Lower lobe of right lung (tissue), 2 donors: ENCODE results near the gene PTPMT1. TPM values are rescaled to one million over a fixed set of nuclear protein-coding genes. Genes with fewer than 3 reads are reported as not detected.

Source experiments
- ATAC-seq, 2 donors: fragments of 200-7000 bp; cut with Tn5 transposase; one replicate each; pipeline ENCODE4 v1.9.1; 2020 to 2022; ENCODE audit warnings: mild to moderate bottlenecking in 2 of 2, moderate library complexity in 2 of 2
- DNase-seq: peaks from one replicate; pipeline ENCODE4 v3.0.0-alpha.2; 2020
- H3K27ac ChIP-seq: fragments of 200-600 bp; one replicate; pipeline ENCODE4 v1.8.0; 2022
- H3K27me3 ChIP-seq: fragments of 200-600 bp; one replicate; pipeline ENCODE4 v1.8.0; 2022; ENCODE audit warnings: low read depth
- H3K36me3 ChIP-seq: fragments of 200-600 bp; one replicate; pipeline ENCODE4 v1.8.0; 2022; ENCODE audit warnings: mild to moderate bottlenecking
- H3K4me1 ChIP-seq: fragments of 200-600 bp; one replicate; pipeline ENCODE4 v1.8.0; 2022
- H3K4me3 ChIP-seq: fragments of 200-600 bp; one replicate; pipeline ENCODE4 v1.8.0; 2022; ENCODE audit warnings: mild to moderate bottlenecking
- H3K9me3 ChIP-seq: fragments of 200-600 bp; one replicate; pipeline ENCODE4 v1.8.0; 2022
- intact Hi-C: fragments of 100-400 bp; cut with DNase I; formaldehyde crosslinking; loops from one replicate; pipeline ENCODE4 v1.11.0; 2022
- total RNA-seq: library from RNA; stranded (reverse); fragmentation: NEBNext Ultra II Directional; extraction: Animal tissue kit (Norgen Biotek cat#: 25700); gene quantifications from one replicate; pipeline ENCODE4 v1.2.1, GENCODE V29; 2021
- TF ChIP-seq, protein P1 (sequence below): fragments of 200-600 bp; IDR thresholded peaks from one replicate; pipeline ENCODE4 v1.8.0; 2022; ENCODE audit warnings: antibody characterized with exemption, mild to moderate bottlenecking
- donor health status: DM: no; HTN: yes; CAD: no; lungs with severe emphysema.

Gene PTPMT1
- total RNA-seq, 1 donor from 2014 or later, result 78.1 TPM

GRCh38 chr11:47577460-47578041, 12.2 kb downstream of the PTPMT1 start:
- Histone ChIP-seq H3K27ac (no peak overlapping the region), H3K27me3 (no peaks in the 10 kb centered on the region), H3K36me3 (peaks cover 74% of the 10 kb centered on the region), H3K9me3 (no peaks in the 10 kb centered on the region), H3K4me1 (peaks cover 34% of the 10 kb centered on the region), H3K4me3 (peak overlapping the region; percentile 86)
- TF ChIP-seq, protein P1, sequence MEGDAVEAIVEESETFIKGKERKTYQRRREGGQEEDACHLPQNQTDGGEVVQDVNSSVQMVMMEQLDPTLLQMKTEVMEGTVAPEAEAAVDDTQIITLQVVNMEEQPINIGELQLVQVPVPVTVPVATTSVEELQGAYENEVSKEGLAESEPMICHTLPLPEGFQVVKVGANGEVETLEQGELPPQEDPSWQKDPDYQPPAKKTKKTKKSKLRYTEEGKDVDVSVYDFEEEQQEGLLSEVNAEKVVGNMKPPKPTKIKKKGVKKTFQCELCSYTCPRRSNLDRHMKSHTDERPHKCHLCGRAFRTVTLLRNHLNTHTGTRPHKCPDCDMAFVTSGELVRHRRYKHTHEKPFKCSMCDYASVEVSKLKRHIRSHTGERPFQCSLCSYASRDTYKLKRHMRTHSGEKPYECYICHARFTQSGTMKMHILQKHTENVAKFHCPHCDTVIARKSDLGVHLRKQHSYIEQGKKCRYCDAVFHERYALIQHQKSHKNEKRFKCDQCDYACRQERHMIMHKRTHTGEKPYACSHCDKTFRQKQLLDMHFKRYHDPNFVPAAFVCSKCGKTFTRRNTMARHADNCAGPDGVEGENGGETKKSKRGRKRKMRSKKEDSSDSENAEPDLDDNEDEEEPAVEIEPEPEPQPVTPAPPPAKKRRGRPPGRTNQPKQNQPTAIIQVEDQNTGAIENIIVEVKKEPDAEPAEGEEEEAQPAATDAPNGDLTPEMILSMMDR, result no peak
- DNase-seq (peak; percentile 20), ATAC-seq (no peak)
- intact Hi-C loops, result no loop called here

- DNase-seq, result peak; percentile 91
- Histone ChIP-seq H3K9me3 (no peaks in the 10 kb centered on the region), H3K27ac (peak within 1 kb of the TSS; percentile 84), H3K4me1 (peaks cover 31% of the 10 kb centered on the region), H3K4me3 (peak within 1 kb of the TSS; percentile 86), H3K27me3 (no peaks in the 10 kb centered on the region), H3K36me3 (peaks cover 74% of the 10 kb centered on the region)
- peak; percentile 97 for ATAC-seq
- TF ChIP-seq, protein P1, result no peak
- intact Hi-C loops, result no loop called here
Observed at GRCh38 chr11:47578524-47579494, 13.4 kb downstream of the PTPMT1 start, which contains the start of the genes KBTBD4 and NDUFS3. Gene KBTBD4 (minus strand): TSS chr11:47578970. CDS start chr11:47578951, 19 bp downstream. Gene NDUFS3 (plus strand): TSS chr11:47579074. CDS start chr11:47579092, 18 bp downstream.

DNA sequence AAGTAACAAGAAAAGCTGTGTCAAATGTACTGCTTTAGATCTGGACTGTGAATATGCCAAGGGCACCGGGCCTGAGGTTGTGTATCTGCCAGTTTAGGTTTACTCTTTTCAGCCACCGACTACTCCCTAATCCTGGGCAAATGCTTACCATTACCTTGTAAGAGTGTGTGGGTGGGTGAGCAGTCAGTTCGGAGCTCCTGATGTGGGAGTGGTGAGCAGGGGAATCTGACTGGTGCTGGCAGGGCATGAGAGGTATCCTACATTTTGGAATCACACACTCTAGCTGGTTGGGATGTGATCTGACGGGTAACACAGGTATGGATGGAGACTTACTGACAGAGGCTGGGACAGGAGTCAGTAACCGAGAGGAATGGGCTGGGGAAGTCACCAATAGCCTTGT, 18.4 kb downstream of the PTPMT1 start:
- Histone ChIP-seq H3K27me3 (no peaks in the 10 kb centered on the region), H3K9me3 (no peaks in the 10 kb centered on the region), H3K4me1 (peaks cover 14% of the 10 kb centered on the region), H3K4me3 (no peak overlapping the region), H3K36me3 (peaks cover 50% of the 10 kb centered on the region), H3K27ac (no peak overlapping the region)
- TF ChIP-seq, protein P1, result no peak
- intact Hi-C loops, result no loop called here
- no peak for ATAC-seq
- DNase-seq, result no peak

GRCh38 chr11:47586098-47586855, 20.9 kb downstream of the PTPMT1 start, which contains the start of gene FAM180B:
Gene FAM180B (plus strand): TSS chr11:47586678. CDS start chr11:47586769, 91 bp downstream.
- Histone ChIP-seq H3K27ac (peak within 1 kb of the TSS; percentile 49), H3K9me3 (no peaks in the 10 kb centered on the region), H3K36me3 (peaks cover 40% of the 10 kb centered on the region), H3K4me1 (no peaks in the 10 kb centered on the region), H3K27me3 (peaks cover 17% of the 10 kb centered on the region), H3K4me3 (no peak within 1 kb of the TSS)
- intact Hi-C loops, result no loop called here
- DNase-seq (no peak), ATAC-seq (no peak)
- TF ChIP-seq, protein P1, result no peak
